NCI-H2029 (cell line): Measurements from ENCODE around the gene GGA1.

Experiments
- DNase-seq: peaks from one replicate; lab custom pipeline; 2025; lab: John Stamatoyannopoulos, UW

Gene GGA1

GRCh38 chr22:37674951-37675929, 66.6 kb downstream of the GGA1 start, which contains the start of gene LGALS1:
TSS of gene LGALS1 (plus strand) at chr22:37675636. CDS start at chr22:37675703, 67 bp downstream.
- DNase-seq = peak; percentile 80

GRCh38 chr22:37675930-37676735, 67.5 kb downstream of the GGA1 start:
- DNase-seq = no peak

- peak; percentile 82 for DNase-seq
Observed at GRCh38 chr22:37676736-37677492, 68.3 kb downstream of the GGA1 start.

- DNase-seq = no peak
Observed at GRCh38 chr22:37677493-37677974, 68.9 kb downstream of the GGA1 start.

GRCh38 chr22:37678372-37678771, 69.7 kb downstream of the GGA1 start:
- DNase-seq = no peak

GRCh38 chr22:37679670-37680069, 71.0 kb downstream of the GGA1 start:
- DNase-seq = no peak

- no peak for DNase-seq
Observed at GRCh38 chr22:37680191-37680851, 71.7 kb downstream of the GGA1 start.

- no peak for DNase-seq
Observed at GRCh38 chr22:37681001-37681424, 72.4 kb downstream of the GGA1 start.

- DNase-seq = peak; percentile 38
Observed at GRCh38 chr22:37681556-37682049, 73.0 kb downstream of the GGA1 start.
